GM19240 (cell line): ENCODE measurements around the gene DNAJC16.

ENCODE experiments used
- DNase-seq: peaks from one replicate; pipeline ENCODE4 v3.0.0; 2011; ENCODE audit warnings: low spot score; ENCODE audit not compliant: insufficient read length

DNAJC16 gene

GRCh38 chr1:15620155-15620545 is 93.5 kb downstream of the DNAJC16 start:
- no peak for DNase-seq

DNA sequence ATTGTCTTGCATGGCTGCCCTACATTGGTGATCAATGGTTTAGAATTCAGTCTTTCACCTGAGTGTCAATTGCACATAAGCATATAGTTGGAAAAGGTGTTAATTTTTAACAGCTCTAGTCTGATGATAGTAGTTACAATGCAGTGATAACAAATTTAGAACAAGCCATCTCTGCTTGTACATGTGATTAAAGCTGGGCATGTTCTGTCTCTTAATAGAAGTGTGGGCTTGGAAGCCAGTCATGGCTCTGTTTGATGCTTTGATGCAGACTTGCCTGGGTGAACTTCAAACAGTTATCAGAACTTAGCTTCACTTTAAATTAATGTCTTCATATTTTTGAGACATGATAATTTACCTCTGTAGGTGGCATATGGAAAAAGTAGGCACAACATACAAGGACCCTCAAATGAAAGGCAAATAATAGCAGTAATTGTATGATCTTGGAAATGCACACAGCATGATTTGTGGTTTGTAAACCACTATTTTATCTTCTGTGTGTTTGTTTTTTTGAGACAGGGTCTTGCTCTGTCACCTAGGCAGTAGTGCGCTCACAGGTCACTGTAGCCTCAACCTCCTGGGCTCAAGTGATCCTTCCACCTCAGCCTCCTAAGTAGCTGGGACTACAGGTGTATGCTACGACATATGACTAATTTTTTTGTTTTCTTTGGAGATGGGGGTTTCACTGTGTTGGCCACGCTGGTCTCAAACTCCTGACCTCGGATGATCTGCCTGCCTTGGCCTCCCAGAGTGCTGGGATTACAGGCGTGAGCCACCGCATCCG is 94.4 kb downstream of the DNAJC16 start:
- no peak for DNase-seq

DNA sequence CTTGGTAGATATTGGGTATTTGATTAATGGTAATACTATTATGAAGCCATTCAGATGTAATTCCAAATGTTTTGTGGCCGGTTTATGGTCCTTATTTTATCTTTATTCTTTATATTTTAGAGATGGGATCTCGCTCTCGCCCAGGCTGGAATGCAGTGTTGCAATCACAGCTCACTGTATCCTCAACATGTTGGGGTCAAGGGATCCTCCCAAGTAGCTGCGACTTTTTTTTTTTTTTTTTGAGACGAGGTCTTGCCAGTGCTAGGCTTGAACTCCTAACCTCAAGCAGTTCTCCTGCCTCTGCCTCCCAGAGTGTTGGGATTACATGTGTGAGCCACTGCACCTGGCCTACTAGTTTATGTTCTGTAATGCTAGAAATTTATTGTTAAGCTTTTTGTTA is 95.3 kb downstream of the DNAJC16 start:
- DNase-seq = no peak

- DNase-seq = no peak
Observed at GRCh38 chr1:15622712-15623373, 96.2 kb downstream of the DNAJC16 start.

GRCh38 chr1:15623435-15623834 is 96.8 kb downstream of the DNAJC16 start:
- DNase-seq = no peak

DNA sequence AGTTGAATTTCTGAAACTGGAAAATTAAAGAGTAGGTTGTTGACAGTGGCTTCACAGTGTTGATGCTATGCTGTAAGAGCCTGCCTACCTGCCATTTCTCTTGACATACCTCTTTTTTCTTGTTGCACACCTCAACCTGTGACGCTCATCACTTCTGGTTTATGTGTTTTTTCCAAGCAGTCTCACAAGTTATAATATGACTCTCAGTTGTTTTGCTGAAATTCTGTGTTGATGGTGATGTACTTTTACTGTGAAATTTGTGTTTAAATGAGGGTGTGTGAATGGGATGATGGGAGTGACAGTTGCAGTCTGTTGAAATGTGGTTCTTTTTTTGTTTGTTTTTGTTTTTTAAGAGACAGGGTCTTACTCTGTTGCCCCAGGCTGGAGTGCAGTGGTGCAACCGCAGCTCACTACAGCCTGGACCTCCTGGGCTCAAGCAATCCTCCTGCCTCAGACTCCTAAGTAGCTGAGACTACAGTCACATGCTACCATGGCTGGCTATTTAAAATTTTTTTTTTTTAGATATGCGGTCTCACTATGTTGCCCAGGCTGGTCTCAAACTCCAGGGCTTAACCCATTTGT is 97.6 kb downstream of the DNAJC16 start:
- DNase-seq = no peak

DNA sequence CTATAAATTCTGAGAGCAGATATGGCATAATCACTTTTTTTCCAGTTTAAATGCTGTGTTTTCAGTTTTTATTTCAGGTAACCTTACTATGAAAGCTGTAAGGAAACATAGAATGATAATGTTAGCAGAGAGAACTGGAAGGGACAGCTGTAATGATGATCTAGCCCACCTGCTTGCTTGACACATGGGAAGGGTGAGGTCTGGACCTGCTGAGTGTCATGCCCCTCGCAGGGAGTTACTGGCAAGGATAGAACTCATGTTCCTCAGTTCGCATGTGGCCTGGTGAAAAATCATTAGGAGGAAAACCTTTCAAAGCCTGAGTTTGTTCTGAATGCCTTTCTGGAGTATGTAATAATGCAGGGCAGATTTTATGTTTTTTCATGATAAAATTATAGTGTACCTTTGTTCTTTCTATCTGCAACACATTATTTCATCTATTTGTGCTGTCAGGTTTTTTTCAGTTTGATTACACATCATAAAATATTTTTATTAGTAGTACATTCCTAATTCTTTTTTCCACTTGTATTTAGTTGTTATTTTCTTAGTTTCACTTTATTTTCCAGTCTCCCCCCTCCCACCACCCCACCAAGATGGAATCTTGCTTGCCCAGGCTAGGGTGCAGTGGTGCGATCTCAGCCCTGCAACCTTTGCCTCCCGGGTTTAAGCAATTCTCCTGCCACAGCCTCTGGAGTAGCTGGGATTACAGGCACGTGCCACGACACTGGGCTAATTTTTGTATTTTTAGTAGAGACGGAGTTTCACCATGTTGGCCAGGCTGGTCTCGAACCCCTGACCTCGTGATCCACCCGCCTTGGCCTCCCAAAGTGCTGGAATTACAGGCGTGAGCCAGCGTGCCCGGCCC is 98.6 kb downstream of the DNAJC16 start:
- no peak for DNase-seq
